ENCODE data around the gene MGA. TPM values are rescaled to one million over a fixed set of nuclear protein-coding genes. Genes with fewer than 3 reads are reported as not detected.

The MGA gene
- 31.6 and 40.0 TPM in 2 replicates for total RNA-seq

DNA sequence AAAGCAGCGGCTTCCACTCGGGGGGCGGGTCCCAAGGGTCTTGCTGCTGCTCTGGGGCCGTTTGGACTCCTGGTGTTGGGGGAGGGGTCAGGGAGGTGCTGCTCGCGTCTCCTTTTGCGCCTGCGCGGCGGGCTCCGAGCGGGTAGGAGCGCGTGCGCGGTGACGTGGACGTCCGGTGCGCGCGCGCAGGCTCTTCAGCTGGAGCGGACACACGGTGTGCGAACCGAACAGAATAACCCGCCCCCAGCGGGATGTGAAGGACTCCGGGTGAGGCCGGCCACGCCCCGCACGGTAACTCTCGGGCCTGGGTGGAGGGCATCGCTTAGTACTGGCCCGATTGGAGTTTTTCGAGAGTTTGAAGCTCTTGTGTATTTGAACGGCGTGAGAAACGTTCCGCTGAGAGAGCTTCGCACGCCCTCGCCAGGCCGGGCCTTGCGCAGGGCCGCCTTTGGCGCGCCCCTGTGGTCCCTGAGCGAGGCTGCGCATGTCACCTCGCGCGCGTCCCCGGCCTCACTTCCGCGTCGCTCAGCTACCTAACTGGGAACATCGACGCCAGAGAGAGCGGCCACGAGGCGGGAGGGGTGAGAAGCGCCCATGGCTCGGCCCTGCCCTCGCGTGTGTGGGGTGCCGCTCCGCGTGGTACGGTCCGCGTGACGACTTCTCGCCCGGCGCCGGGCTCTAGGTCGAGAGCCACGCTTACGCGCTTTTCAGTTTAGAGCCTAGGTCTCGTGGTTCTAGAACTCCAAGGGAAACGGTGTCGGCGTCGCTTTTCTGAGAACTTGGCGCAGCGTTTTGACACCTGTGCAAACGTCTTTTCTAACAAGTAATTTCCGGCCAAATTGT, at the start of gene MGA:
Gene MGA, plus strand, starts transcription at position 171 of the 843 bp plus-strand sequence.

GRCh38 chr15:41774062-41774881, 114.1 kb downstream of the MGA start, which contains the start of gene MAPKBP1:
Gene MAPKBP1, plus strand, starts transcription at chr15:41774484. Its CDS starts 792 bp downstream, at chr15:41775276.

Other genes with a start within 250 kb of the MGA start
- gene RTF1, start 243.3 kb upstream of the MGA start, total RNA-seq: 21.8 and 36.9 TPM in 2 replicates
- 5.3 and 5.5 TPM in 2 replicates for gene ITPKA, start 166.5 kb upstream of the MGA start, total RNA-seq
- 0.17 and 0.58 TPM in 2 replicates for gene LTK, start 146.6 kb upstream of the MGA start, total RNA-seq
- 29.5 and 91.3 TPM in 2 replicates for gene RPAP1, start 116.1 kb upstream of the MGA start, total RNA-seq
- 10.0 and 18.0 TPM in 2 replicates for gene TYRO3, start 101.2 kb upstream of the MGA start, total RNA-seq
- 24.3 and 24.9 TPM in 2 replicates for gene MAPKBP1, start 114.1 kb downstream of the MGA start, total RNA-seq
- gene JMJD7, start 167.7 kb downstream of the MGA start, total RNA-seq: 5.0 and 5.8 TPM in 2 replicates
- gene PLA2G4B, start 178.4 kb downstream of the MGA start, total RNA-seq: 0.83 and 10.8 TPM in 2 replicates
- 0.29 and 0.83 TPM in 2 replicates for gene SPTBN5, start 233.6 kb downstream of the MGA start, total RNA-seq